Measurements from ENCODE around the gene DCLRE1A. TPM values are rescaled to one million over a fixed set of nuclear protein-coding genes. Genes with fewer than 3 reads are reported as not detected.
A peak's percentile ranks its signal among the peaks of the same experiment; 100 is the strongest.
"Not testable (repeated sequence)": the region's sequence is repeated elsewhere in the genome, so short reads cannot be mapped to it uniquely, and the experiment has no call there.

DCLRE1A gene
- total and polyA plus RNA-seq, 2 of the 13 experiments (the other 11 are each of a cell fraction or from before 2014, with no cell fraction given) = 6.2 to 19.6 TPM

DNA sequence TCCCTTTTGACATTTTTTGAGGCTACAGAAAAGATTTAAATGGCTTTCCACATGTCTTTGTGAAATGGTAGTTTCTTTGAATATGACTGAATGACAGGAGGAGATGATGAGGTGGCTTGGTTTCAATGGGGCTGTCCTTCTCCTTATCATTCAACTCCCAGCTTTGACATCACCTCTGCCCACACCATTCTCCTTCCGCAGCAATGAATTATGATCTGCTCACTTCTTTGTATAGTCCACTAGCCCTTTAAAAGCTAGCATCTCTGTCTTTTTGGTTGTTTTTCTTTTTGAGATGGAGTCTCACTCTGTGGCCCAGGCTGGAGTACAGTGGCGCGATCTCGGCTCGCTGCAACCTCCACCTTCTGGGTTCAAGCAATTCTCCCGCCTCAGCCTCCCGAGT lies 31.7 kb downstream of the DCLRE1A start:
- Histone ChIP-seq H3K27ac (ENCODE audit: extremely low read length, insufficient read depth, low read length) (no peak overlapping the region), H4K20me1 (ENCODE audit: insufficient read depth, low read length) (no peaks in the 10 kb centered on the region), H3K27me3 (ENCODE audit: control insufficient read depth in 1 of 2, insufficient read depth in 2 of 2, low read length in 2 of 2) (peaks cover 0 to 3% of the 10 kb centered on the region in 2 experiments; a peak in 1 of 5 replicates), H3K36me3 (replicated peaks in 1 of 2; ENCODE audit: control insufficient read depth in 1 of 2, insufficient read depth in 2 of 2, low read length in 2 of 2) (no peaks in the 10 kb centered on the region), H2AFZ (ENCODE audit: low read length) (no peak overlapping the region), H3K4me1 (ENCODE audit: insufficient read depth, low read length) (no peaks in the 10 kb centered on the region), H3K4me3 (replicated peaks in 1 of 3; ENCODE audit: insufficient read depth in 1 of 3, low read depth in 2 of 3, low read length in 3 of 3) (no peak overlapping the region), H3K9ac (ENCODE audit: insufficient read depth, low read depth, low read length) (no peak overlapping the region), H3K9me3 (ENCODE audit: low read length) (no peaks in the 10 kb centered on the region), H3K4me2 (ENCODE audit: low read depth, low read length) (no peak overlapping the region), H3K79me2 (ENCODE audit: insufficient read depth, low read length) (no peaks in the 10 kb centered on the region)
- no peak for TF ChIP-seq NCOA2 (CRISPR knock-in tag; IDR thresholded peaks at IDR 0.05)
- in situ Hi-C loops (cut with HindIII; ENCODE audit: extremely low pct_ligation_motif_present, low pct_unique_long_range_greater_than_20kb) = no loop called here
- DNase-seq (ENCODE audit: low spot score) (no peak), ATAC-seq (no peak), FAIRE-seq (no peak)
- 81% methylated on average over 7 of the region's 7 CpGs for WGBS (ENCODE audit: low lambda C conversion rate)
- POLR2A ChIA-PET = no interaction called here
- no TSS peak for BruUV-seq (replicated peaks)
- CTCF ChIA-PET (ENCODE audit: low intra/inter-chr PET ratio, low total read pairs) = no interaction called here
- intact Hi-C loops (cut with micrococcal nuclease; ENCODE audit: unreplicated experiment) = no loop called here

DNA sequence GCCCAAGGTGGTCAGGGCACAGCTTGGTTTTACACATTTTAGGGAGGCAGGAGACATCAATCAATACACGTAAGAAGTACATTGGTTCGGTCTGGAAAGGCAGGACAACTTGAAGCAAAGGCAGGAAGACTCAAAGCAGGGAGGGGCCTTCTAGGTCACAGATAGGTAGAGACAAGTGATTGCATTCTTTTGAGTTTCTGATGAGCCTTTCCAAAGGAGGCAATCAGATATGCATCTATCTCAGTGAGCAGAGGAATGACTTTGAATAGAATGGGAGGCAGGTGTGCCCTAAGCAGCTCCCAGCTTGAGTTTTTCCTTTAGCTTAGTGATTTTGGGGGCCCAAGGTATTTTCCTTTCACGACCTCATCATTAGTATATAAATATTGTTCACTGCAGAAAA lies 32.6 kb downstream of the DCLRE1A start:
- H3K79me2 ChIP-seq (ENCODE audit: insufficient read depth, low read length); FAIRE-seq; H3K4me1 ChIP-seq (ENCODE audit: insufficient read depth, low read length); POLR2A ChIA-PET; H3K9ac ChIP-seq (ENCODE audit: insufficient read depth, low read depth, low read length); ATAC-seq; H3K27me3 ChIP-seq (ENCODE audit: control insufficient read depth in 1 of 2, insufficient read depth in 2 of 2, low read length in 2 of 2); H3K27ac ChIP-seq (ENCODE audit: extremely low read length, insufficient read depth, low read length); H4K20me1 ChIP-seq (ENCODE audit: insufficient read depth, low read length); CTCF ChIA-PET (ENCODE audit: low intra/inter-chr PET ratio, low total read pairs); in situ Hi-C loops (cut with HindIII; ENCODE audit: extremely low pct_ligation_motif_present, low pct_unique_long_range_greater_than_20kb); H3K9me3 ChIP-seq (ENCODE audit: low read length); intact Hi-C loops (cut with micrococcal nuclease; ENCODE audit: unreplicated experiment); BruUV-seq (replicated peaks); H2AFZ ChIP-seq (ENCODE audit: low read length); DNase-seq (ENCODE audit: low spot score); H3K4me2 ChIP-seq (ENCODE audit: low read depth, low read length); H3K4me3 ChIP-seq (replicated peaks in 1 of 3; ENCODE audit: insufficient read depth in 1 of 3, low read depth in 2 of 3, low read length in 3 of 3); H3K36me3 ChIP-seq (replicated peaks in 1 of 2; ENCODE audit: control insufficient read depth in 1 of 2, insufficient read depth in 2 of 2, low read length in 2 of 2): not testable (repeated sequence)
- 44% methylated on average over 3 of the region's 3 CpGs for WGBS (ENCODE audit: low lambda C conversion rate)

- Histone ChIP-seq H3K4me1 (ENCODE audit: insufficient read depth, low read length) (no peaks in the 10 kb centered on the region), H3K4me2 (ENCODE audit: low read depth, low read length) (no peak overlapping the region), H2AFZ (ENCODE audit: low read length) (no peak overlapping the region), H3K9ac (ENCODE audit: insufficient read depth, low read depth, low read length) (no peak overlapping the region), H3K9me3 (ENCODE audit: low read length) (no peaks in the 10 kb centered on the region), H3K36me3 (replicated peaks in 1 of 2; ENCODE audit: control insufficient read depth in 1 of 2, insufficient read depth in 2 of 2, low read length in 2 of 2) (no peaks in the 10 kb centered on the region), H3K27me3 (ENCODE audit: control insufficient read depth in 1 of 2, insufficient read depth in 2 of 2, low read length in 2 of 2) (no peaks in the 10 kb centered on the region; a peak in 1 of 5 replicates), H3K27ac (ENCODE audit: extremely low read length, insufficient read depth, low read length) (no peak overlapping the region), H3K79me2 (ENCODE audit: insufficient read depth, low read length) (no peaks in the 10 kb centered on the region), H4K20me1 (ENCODE audit: insufficient read depth, low read length) (no peaks in the 10 kb centered on the region), H3K4me3 (replicated peaks in 1 of 3; ENCODE audit: insufficient read depth in 1 of 3, low read depth in 2 of 3, low read length in 3 of 3) (no peak overlapping the region)
- FAIRE-seq (no peak), ATAC-seq (peak; percentile 89), DNase-seq (ENCODE audit: low spot score) (no peak)
- in situ Hi-C loops (cut with HindIII; ENCODE audit: extremely low pct_ligation_motif_present, low pct_unique_long_range_greater_than_20kb) = no loop called here
- no TSS peak for BruUV-seq (replicated peaks)
- ChIA-PET POLR2A (no interaction called here), CTCF (ENCODE audit: low intra/inter-chr PET ratio, low total read pairs) (no interaction called here)
- WGBS (ENCODE audit: low lambda C conversion rate) = 20% methylated on average over 8 of the region's 8 CpGs
- intact Hi-C loops (cut with micrococcal nuclease; ENCODE audit: unreplicated experiment) = no loop called here
- TF ChIP-seq ZNF567 (CRISPR knock-in tag; IDR thresholded peaks at IDR 0.05; ENCODE audit: borderline replicate concordance) = no peak
- TF ChIP-seq, protein P1, sequence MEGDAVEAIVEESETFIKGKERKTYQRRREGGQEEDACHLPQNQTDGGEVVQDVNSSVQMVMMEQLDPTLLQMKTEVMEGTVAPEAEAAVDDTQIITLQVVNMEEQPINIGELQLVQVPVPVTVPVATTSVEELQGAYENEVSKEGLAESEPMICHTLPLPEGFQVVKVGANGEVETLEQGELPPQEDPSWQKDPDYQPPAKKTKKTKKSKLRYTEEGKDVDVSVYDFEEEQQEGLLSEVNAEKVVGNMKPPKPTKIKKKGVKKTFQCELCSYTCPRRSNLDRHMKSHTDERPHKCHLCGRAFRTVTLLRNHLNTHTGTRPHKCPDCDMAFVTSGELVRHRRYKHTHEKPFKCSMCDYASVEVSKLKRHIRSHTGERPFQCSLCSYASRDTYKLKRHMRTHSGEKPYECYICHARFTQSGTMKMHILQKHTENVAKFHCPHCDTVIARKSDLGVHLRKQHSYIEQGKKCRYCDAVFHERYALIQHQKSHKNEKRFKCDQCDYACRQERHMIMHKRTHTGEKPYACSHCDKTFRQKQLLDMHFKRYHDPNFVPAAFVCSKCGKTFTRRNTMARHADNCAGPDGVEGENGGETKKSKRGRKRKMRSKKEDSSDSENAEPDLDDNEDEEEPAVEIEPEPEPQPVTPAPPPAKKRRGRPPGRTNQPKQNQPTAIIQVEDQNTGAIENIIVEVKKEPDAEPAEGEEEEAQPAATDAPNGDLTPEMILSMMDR (CRISPR knock-in tag; IDR thresholded peaks at IDR 0.05) = peak; percentile 24; the same call in 1 of the 2 replicates
- TF ChIP-seq SOX5 (CRISPR knock-in tag; IDR thresholded peaks at IDR 0.05; ENCODE audit: borderline replicate concordance) = no peak
- no peak for TF ChIP-seq ZNF749 (CRISPR knock-in tag; IDR thresholded peaks at IDR 0.05; ENCODE audit: borderline replicate concordance)
- TF ChIP-seq ZNF501 (CRISPR knock-in tag; IDR thresholded peaks at IDR 0.05) = no peak
- no peak for TF ChIP-seq ZBTB2 (CRISPR knock-in tag; IDR thresholded peaks at IDR 0.05; ENCODE audit: low read depth)
- TF ChIP-seq ZNF543 (CRISPR knock-in tag; IDR thresholded peaks at IDR 0.05) = no peak
Observed at GRCh38 chr10:113820507-113820906, 33.4 kb downstream of the DCLRE1A start.
